Activated CD8-positive, alpha-beta memory T cell treated with anti-CD3 and anti-CD28 coated beads for 1 hour (primary cell): ENCODE measurements around the gene MALRD1.

ENCODE experiments used
- DNase-seq, 2 donors: peaks; one replicate each; pipeline ENCODE4 v3.0.0-alpha.2; 2020; ENCODE audit warnings: low read depth in 1 of 2; ENCODE audit errors: extremely low read depth in 1 of 2

Gene MALRD1

GRCh38 chr10:19563388-19564141 is 515.0 kb downstream of the MALRD1 start:
- DNase-seq: no peak

GRCh38 chr10:19570120-19570519 is 521.5 kb downstream of the MALRD1 start:
- no peak for DNase-seq

GRCh38 chr10:19570991-19571390 is 522.4 kb downstream of the MALRD1 start:
- no peak for DNase-seq

GRCh38 chr10:19572056-19572455 is 523.5 kb downstream of the MALRD1 start:
- DNase-seq: no peak

- no peak for DNase-seq
These were observed 528.0 kb downstream of the MALRD1 start for GRCh38 chr10:19576576-19576975.

- DNase-seq: no peak
These were observed 528.8 kb downstream of the MALRD1 start for GRCh38 chr10:19577381-19577780.

- no peak for DNase-seq
These were observed 529.2 kb downstream of the MALRD1 start for GRCh38 chr10:19577807-19578206.

GRCh38 chr10:19578571-19578970 is 530.0 kb downstream of the MALRD1 start:
- no peak for DNase-seq

GRCh38 chr10:19579761-19580545 is 531.4 kb downstream of the MALRD1 start:
- no peak for DNase-seq

- DNase-seq: no peak
These were observed 532.1 kb downstream of the MALRD1 start for GRCh38 chr10:19580691-19581090.

- no peak for DNase-seq
These were observed 540.0 kb downstream of the MALRD1 start for GRCh38 chr10:19588608-19589007.

GRCh38 chr10:19592276-19592675 is 543.7 kb downstream of the MALRD1 start:
- DNase-seq: no peak

- no peak for DNase-seq
These were observed 546.7 kb downstream of the MALRD1 start for GRCh38 chr10:19595212-19595845.

GRCh38 chr10:19605806-19606205 is 557.2 kb downstream of the MALRD1 start:
- DNase-seq: no peak

- no peak for DNase-seq
These were observed 558.4 kb downstream of the MALRD1 start for GRCh38 chr10:19606968-19607367.

- DNase-seq: no peak
These were observed 563.2 kb downstream of the MALRD1 start for GRCh38 chr10:19611775-19612174.

GRCh38 chr10:19616966-19617365 is 568.4 kb downstream of the MALRD1 start:
- DNase-seq: no peak

GRCh38 chr10:19620811-19621210 is 572.2 kb downstream of the MALRD1 start:
- DNase-seq: no peak

- no peak for DNase-seq
These were observed 574.7 kb downstream of the MALRD1 start for GRCh38 chr10:19623321-19623720.

- DNase-seq: no peak
These were observed 577.6 kb downstream of the MALRD1 start for GRCh38 chr10:19626156-19626555.

GRCh38 chr10:19628767-19629560 is 580.4 kb downstream of the MALRD1 start:
- DNase-seq: no peak
